Type B pancreatic cell (in vitro differentiated cells): ENCODE measurements around the gene SPIRE1. TPM values are rescaled to one million over a fixed set of nuclear protein-coding genes. Genes with fewer than 3 reads are reported as not detected.

ENCODE experiments used
- DNase-seq: peaks from one replicate; pipeline ENCODE4 v3.0.0; 2021; ENCODE audit warnings: mixed read lengths; ENCODE audit not compliant: unreplicated experiment; ENCODE audit errors: extremely low spot score
- H3K27ac Mint-ChIP-seq: 2 replicates; pipeline ENCODE4 v1.8.0; 2021; ENCODE audit warnings: mild to moderate bottlenecking, mixed read lengths
- H3K27me3 Mint-ChIP-seq: 2 replicates; pipeline ENCODE4 v1.8.0; 2021; ENCODE audit warnings: mixed read lengths
- H3K36me3 Mint-ChIP-seq: 2 replicates; pipeline ENCODE4 v1.8.0; 2021; ENCODE audit warnings: mixed read lengths
- H3K4me1 Mint-ChIP-seq: one replicate; pipeline ENCODE4 v1.8.0; 2021; ENCODE audit warnings: mixed read lengths; ENCODE audit not compliant: unreplicated experiment
- H3K4me3 Mint-ChIP-seq: 2 replicates; pipeline ENCODE4 v1.8.0; 2021; ENCODE audit warnings: mild to moderate bottlenecking, mixed read lengths
- H3K9me3 Mint-ChIP-seq: 2 replicates; pipeline ENCODE4 v1.8.0; 2021; ENCODE audit warnings: mixed read lengths
- total RNA-seq: library from RNA; stranded (reverse); gene quantifications from 2 replicates; pipeline ENCODE4 v1.2.1, GENCODE V29; 2021; ENCODE audit warnings: low replicate concordance
- TF ChIP-seq, protein P1 (sequence below): fragments of 200-600 bp; sonication (generic); conservative IDR thresholded peaks from 2 replicates; pipeline ENCODE4 v1.5.0; 2021; ENCODE audit warnings: antibody characterized with exemption, mild to moderate bottlenecking

Gene SPIRE1
- total RNA-seq, 1 donor from 2014 or later: 25.2 TPM

DNA sequence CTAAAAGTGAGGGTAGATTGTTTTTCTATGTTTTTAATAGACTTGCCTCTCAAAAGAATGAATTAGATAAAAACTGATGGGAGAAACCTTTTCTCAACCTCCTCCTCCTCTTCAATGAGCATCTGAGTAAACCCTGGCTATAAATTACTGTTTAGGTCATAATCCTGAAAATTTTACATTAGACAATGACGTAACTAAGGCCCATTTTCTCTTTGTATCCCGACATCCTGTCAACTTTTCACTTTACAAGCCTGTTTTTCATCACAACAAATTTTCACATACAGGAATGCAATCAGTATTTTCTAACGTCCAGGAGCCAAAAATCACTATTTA lies 1.3 kb downstream of the SPIRE1 start:
- H3K4me3 Mint-ChIP-seq: peak overlapping the region; percentile 89

GRCh38 chr18:12654971-12655370 lies 2.9 kb downstream of the SPIRE1 start:
- Mint-ChIP-seq H3K4me3 (peak overlapping the region; percentile 74), H3K27ac (no peak overlapping the region), H3K36me3 (no peaks in the 10 kb centered on the region), H3K4me1 (peaks cover 44% of the 10 kb centered on the region), H3K27me3 (peaks cover 2% of the 10 kb centered on the region), H3K9me3 (no peaks in the 10 kb centered on the region)
- TF ChIP-seq, protein P1, sequence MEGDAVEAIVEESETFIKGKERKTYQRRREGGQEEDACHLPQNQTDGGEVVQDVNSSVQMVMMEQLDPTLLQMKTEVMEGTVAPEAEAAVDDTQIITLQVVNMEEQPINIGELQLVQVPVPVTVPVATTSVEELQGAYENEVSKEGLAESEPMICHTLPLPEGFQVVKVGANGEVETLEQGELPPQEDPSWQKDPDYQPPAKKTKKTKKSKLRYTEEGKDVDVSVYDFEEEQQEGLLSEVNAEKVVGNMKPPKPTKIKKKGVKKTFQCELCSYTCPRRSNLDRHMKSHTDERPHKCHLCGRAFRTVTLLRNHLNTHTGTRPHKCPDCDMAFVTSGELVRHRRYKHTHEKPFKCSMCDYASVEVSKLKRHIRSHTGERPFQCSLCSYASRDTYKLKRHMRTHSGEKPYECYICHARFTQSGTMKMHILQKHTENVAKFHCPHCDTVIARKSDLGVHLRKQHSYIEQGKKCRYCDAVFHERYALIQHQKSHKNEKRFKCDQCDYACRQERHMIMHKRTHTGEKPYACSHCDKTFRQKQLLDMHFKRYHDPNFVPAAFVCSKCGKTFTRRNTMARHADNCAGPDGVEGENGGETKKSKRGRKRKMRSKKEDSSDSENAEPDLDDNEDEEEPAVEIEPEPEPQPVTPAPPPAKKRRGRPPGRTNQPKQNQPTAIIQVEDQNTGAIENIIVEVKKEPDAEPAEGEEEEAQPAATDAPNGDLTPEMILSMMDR: no peak
- no peak for DNase-seq

More for the DNA sequence above, 1.3 kb downstream of the SPIRE1 start:
- TF ChIP-seq, protein P1: no peak
- no peaks in the 10 kb centered on the region for H3K9me3 Mint-ChIP-seq
- peak overlapping the region; percentile 60 for H3K27ac Mint-ChIP-seq
- peaks cover 43% of the 10 kb centered on the region for H3K4me1 Mint-ChIP-seq
- no peak for DNase-seq
- peaks cover 2% of the 10 kb centered on the region for H3K27me3 Mint-ChIP-seq
- H3K36me3 Mint-ChIP-seq: no peaks in the 10 kb centered on the region

- Mint-ChIP-seq H3K27me3 (no peaks in the 10 kb centered on the region), H3K4me3 (peak overlapping the region; percentile 64), H3K4me1 (peaks cover 35% of the 10 kb centered on the region), H3K27ac (no peak overlapping the region), H3K36me3 (no peaks in the 10 kb centered on the region), H3K9me3 (no peaks in the 10 kb centered on the region)
- TF ChIP-seq, protein P1: no peak
- no peak for DNase-seq
These were observed 5.0 kb downstream of the SPIRE1 start for GRCh38 chr18:12652861-12653401.

DNA sequence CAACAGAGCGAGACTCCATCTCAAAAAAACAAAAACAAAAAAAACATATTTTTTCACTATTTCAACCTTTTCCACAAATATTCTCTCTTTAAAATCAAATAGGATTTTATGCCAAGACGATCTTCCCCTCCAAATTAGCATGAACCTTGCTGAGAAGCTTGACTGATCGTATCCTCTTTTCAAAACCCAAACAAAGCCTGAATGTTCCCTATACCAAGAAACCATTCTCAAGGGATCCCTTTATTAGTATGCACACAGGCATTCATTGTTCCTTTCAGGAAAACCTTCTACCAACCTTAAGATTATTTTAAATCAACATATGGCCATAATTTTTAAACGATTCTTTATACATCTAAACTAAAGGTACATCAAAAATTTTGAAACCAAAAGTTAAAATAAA lies 6.3 kb downstream of the SPIRE1 start:
- no peak overlapping the region for H3K4me3 Mint-ChIP-seq
- H3K9me3 Mint-ChIP-seq: no peaks in the 10 kb centered on the region
- no peak for DNase-seq
- no peaks in the 10 kb centered on the region for H3K36me3 Mint-ChIP-seq
- no peak overlapping the region for H3K27ac Mint-ChIP-seq
- no peaks in the 10 kb centered on the region for H3K27me3 Mint-ChIP-seq
- H3K4me1 Mint-ChIP-seq: peaks cover 33% of the 10 kb centered on the region
- TF ChIP-seq, protein P1: no peak

GRCh38 chr18:12647773-12648172 lies 10.1 kb downstream of the SPIRE1 start:
- H3K27me3 Mint-ChIP-seq: no peaks in the 10 kb centered on the region
- H3K36me3 Mint-ChIP-seq: peaks cover 4% of the 10 kb centered on the region
- peaks cover 27% of the 10 kb centered on the region for H3K4me1 Mint-ChIP-seq
- H3K9me3 Mint-ChIP-seq: peaks cover 5% of the 10 kb centered on the region
- no peak overlapping the region for H3K27ac Mint-ChIP-seq
- DNase-seq: no peak
- H3K4me3 Mint-ChIP-seq: no peak overlapping the region
- TF ChIP-seq, protein P1: no peak

GRCh38 chr18:12645751-12646203 lies 12.1 kb downstream of the SPIRE1 start:
- Mint-ChIP-seq H3K4me3 (peak overlapping the region; percentile 8), H3K27me3 (no peaks in the 10 kb centered on the region), H3K36me3 (peaks cover 4% of the 10 kb centered on the region), H3K27ac (peak overlapping the region; percentile 22), H3K4me1 (peaks cover 16% of the 10 kb centered on the region), H3K9me3 (peaks cover 5% of the 10 kb centered on the region)
- no peak for DNase-seq
- TF ChIP-seq, protein P1: no peak
